MM.1S (cell line): ENCODE measurements around the gene LEMD2.

ENCODE experiments used
- DNase-seq: peaks from one replicate; pipeline ENCODE4 v3.0.0-alpha.2; 2015
- H2AFZ ChIP-seq: fragments of 300-600 bp; sonication (generic); 2 replicates; pipeline ENCODE4 v1.6.0; 2016; ENCODE audit warnings: antibody characterized with exemption, low read length
- H3F3A ChIP-seq: fragments of 300-600 bp; sonication (generic); 2 replicates; pipeline ENCODE4 v1.6.1; 2016; ENCODE audit warnings: mild to moderate bottlenecking, antibody characterized with exemption, low read length, moderate library complexity, mixed read lengths; ENCODE audit not compliant: insufficient read depth
- H3K27ac ChIP-seq: fragments of 300-600 bp; sonication (generic); 2 replicates; pipeline ENCODE4 v1.5.1; 2016; ENCODE audit warnings: mild to moderate bottlenecking, low read length
- H3K27me3 ChIP-seq: fragments of 300-600 bp; sonication (generic); replicated peaks from 2 replicates; pipeline ENCODE4 v1.6.0; 2016; ENCODE audit warnings: low read length; ENCODE audit not compliant: insufficient read depth
- H3K36me3 ChIP-seq: fragments of 300-600 bp; sonication (generic); replicated peaks from 2 replicates; pipeline ENCODE4 v1.6.1; 2016; ENCODE audit warnings: mild to moderate bottlenecking, low read length, mixed read lengths; ENCODE audit not compliant: insufficient read depth
- H3K4me1 ChIP-seq: fragments of 300-600 bp; sonication (generic); 2 replicates; pipeline ENCODE4 v1.6.1; 2016; ENCODE audit warnings: low read length, mixed read lengths
- H3K4me2 ChIP-seq: fragments of 300-600 bp; sonication (generic); 2 replicates; pipeline ENCODE4 v1.6.0; 2016; ENCODE audit warnings: low read depth, low read length
- H3K4me3 ChIP-seq: fragments of 300-600 bp; sonication (generic); 2 replicates; pipeline ENCODE4 v1.5.1; 2016; ENCODE audit warnings: low read length, mixed read lengths
- H3K79me2 ChIP-seq: fragments of 300-600 bp; sonication (generic); 2 replicates; pipeline ENCODE4 v1.6.1; 2016; ENCODE audit warnings: mixed run types, low read length, mixed read lengths
- H3K9ac ChIP-seq: fragments of 300-600 bp; sonication (generic); 2 replicates; pipeline ENCODE4 v1.6.1; 2016; ENCODE audit warnings: low read length, mixed read lengths
- H3K9me2 ChIP-seq: fragments of 300-600 bp; sonication (generic); replicated peaks from 2 replicates; pipeline ENCODE4 v1.6.1; 2016; ENCODE audit warnings: mild to moderate bottlenecking, low read length, mixed read lengths; ENCODE audit not compliant: insufficient read depth
- H3K9me3 ChIP-seq: fragments of 300-600 bp; sonication (generic); replicated peaks from 2 replicates; pipeline ENCODE4 v1.6.1; 2016; ENCODE audit warnings: mild to moderate bottlenecking, low read length, mixed read lengths; ENCODE audit not compliant: insufficient read depth
- H4K20me1 ChIP-seq: fragments of 300-600 bp; sonication (generic); 2 replicates; pipeline ENCODE4 v1.6.1; 2016; ENCODE audit warnings: mild to moderate bottlenecking, low read length, moderate library complexity, mixed read lengths; ENCODE audit not compliant: insufficient read depth
- EZH2 ChIP-seq: fragments of 300-600 bp; sonication (generic); optimal IDR thresholded peaks from 2 replicates; pipeline ENCODE3; 2017; ENCODE audit warnings: low read depth, mild to moderate bottlenecking, antibody characterized with exemption, low read length, mixed read lengths
- EZH2phosphoT487 ChIP-seq: fragments of 300-600 bp; sonication (generic); IDR thresholded peaks from 2 replicates; pipeline ENCODE4 v1.6.1; 2018; ENCODE audit warnings: antibody characterized with exemption, low read length
- TF ChIP-seq, protein P1 (sequence below): fragments of 300-600 bp; sonication (generic); IDR thresholded peaks from 2 replicates; pipeline ENCODE4 v1.5.1; 2016; ENCODE audit warnings: antibody characterized with exemption, low read length, mixed read lengths

LEMD2 gene

DNA sequence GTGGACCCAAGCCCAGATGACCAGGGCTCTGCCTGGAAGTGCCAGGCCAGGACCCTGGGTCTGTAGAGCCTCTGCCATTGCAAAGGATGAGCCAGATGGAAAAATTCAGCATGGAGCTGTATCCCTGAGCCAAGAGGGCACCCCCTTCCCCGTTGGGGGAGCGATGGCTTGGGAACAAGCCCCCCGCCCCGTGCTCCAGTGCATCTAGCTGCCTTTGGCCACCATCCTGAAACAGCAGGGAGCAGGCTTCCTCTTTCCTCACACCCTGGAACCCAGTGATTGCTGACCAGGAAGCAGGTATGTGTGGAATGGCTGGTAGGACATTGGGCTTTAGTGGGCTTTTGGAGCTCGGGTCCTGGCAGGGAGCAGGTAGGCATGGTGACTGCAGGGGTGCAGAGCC is 12.7 kb upstream of the LEMD2 start:
- Histone ChIP-seq H3K27ac (no peak overlapping the region), H3K36me3 (no peaks in the 10 kb centered on the region), H3K4me1 (0 out of 2 replicates have a peak, but pooled peaks cover 3% of the 10 kb centered on the region), H3K27me3 (peaks cover 66% of the 10 kb centered on the region), H4K20me1 (no peaks in the 10 kb centered on the region), H3K4me3 (no peak overlapping the region), H3K9ac (no peak overlapping the region), H3F3A (no peaks in the 10 kb centered on the region), H2AFZ (no peak overlapping the region), H3K9me3 (no peaks in the 10 kb centered on the region), H3K9me2 (no peaks in the 10 kb centered on the region), H3K79me2 (no peaks in the 10 kb centered on the region), H3K4me2 (no peak overlapping the region)
- DNase-seq: no peak
- TF ChIP-seq, protein P1, sequence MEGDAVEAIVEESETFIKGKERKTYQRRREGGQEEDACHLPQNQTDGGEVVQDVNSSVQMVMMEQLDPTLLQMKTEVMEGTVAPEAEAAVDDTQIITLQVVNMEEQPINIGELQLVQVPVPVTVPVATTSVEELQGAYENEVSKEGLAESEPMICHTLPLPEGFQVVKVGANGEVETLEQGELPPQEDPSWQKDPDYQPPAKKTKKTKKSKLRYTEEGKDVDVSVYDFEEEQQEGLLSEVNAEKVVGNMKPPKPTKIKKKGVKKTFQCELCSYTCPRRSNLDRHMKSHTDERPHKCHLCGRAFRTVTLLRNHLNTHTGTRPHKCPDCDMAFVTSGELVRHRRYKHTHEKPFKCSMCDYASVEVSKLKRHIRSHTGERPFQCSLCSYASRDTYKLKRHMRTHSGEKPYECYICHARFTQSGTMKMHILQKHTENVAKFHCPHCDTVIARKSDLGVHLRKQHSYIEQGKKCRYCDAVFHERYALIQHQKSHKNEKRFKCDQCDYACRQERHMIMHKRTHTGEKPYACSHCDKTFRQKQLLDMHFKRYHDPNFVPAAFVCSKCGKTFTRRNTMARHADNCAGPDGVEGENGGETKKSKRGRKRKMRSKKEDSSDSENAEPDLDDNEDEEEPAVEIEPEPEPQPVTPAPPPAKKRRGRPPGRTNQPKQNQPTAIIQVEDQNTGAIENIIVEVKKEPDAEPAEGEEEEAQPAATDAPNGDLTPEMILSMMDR: no peak
- TF ChIP-seq EZH2phosphoT487 (no peak), EZH2 (no peak)

DNA sequence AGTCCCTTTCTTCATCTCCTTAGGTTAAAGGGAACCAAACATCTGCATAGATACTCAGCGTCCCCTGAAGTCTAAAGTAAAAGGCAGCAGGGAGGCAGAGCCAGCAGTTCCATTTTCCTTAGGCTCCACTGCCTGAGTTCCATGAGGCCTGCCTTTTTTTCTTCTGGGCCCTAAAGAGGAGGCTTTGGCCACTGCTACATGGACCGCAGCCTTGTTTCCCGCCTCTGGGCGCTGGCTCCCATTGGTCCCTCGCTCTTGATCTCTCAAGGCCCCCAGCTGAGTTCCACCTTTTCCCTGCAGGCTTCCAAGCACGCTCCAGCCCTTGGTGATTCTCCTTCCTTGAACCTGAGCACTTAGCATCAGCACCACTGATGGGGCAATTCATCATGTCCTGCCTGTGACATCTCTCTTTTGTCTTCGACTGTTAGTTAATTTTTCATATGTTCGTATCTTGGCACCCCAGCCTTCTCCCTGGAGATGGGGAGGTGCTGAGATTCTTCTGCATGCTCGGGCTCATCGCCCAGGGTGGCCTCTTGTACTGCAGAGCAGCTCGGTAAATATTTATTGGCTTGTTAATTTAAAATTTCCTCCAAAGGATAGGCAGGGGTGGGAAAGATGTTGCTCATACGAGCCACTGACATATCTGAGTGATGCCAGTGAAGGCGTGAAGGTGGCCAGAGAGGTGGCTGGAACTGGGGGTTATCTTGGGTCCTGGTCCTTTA is 11.5 kb upstream of the LEMD2 start:
- no peak overlapping the region for H3K27ac ChIP-seq

DNA sequence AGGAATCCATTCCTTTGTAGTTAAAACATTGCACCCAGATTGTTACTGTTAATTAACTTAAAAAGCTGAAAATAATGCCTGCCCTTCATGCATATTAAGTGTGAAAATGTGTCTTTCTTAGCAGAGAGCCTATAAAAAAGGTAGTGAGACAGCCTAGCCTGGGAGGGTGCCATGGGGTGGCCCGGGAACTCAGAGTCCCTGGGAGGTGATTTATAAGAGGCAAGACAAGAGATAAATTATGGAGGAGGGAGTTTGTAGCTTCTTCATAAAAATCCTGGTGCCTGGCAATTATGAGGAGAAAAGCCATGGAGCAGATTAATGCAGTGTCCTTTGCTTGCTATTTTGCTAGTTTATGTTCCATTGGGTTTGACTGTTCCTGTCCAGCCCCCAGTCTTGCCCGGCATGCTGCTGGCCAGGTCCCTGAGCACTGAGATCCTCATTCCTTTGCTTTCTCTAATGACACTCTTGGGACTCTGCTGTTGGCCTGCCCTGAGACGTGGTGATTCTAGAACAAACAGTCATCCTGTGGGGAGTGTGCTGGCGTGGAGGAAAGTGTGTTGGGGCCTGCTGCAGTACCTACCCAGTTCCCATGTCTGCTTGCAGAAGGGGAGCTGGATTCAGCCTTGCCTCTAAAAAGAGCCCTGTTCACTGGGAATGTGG is 10.7 kb upstream of the LEMD2 start:
- TF ChIP-seq, protein P1: no peak
- 0 out of 2 replicates have a peak, but pooled peaks cover 3% of the 10 kb centered on the region for H3K4me1 ChIP-seq
- H3K9me3 ChIP-seq: no peaks in the 10 kb centered on the region
- no peaks in the 10 kb centered on the region for H3K79me2 ChIP-seq
- H3K4me3 ChIP-seq: no peak overlapping the region
- no peak overlapping the region for H2AFZ ChIP-seq
- no peak overlapping the region for H3K27ac ChIP-seq
- H3K9ac ChIP-seq: no peak overlapping the region
- no peak overlapping the region for H3K4me2 ChIP-seq
- DNase-seq: no peak
- no peaks in the 10 kb centered on the region for H3K9me2 ChIP-seq
- no peaks in the 10 kb centered on the region for H3F3A ChIP-seq
- no peaks in the 10 kb centered on the region for H3K36me3 ChIP-seq
- H4K20me1 ChIP-seq: no peaks in the 10 kb centered on the region
- H3K27me3 ChIP-seq: peaks cover 60% of the 10 kb centered on the region

More for the DNA sequence above, 11.5 kb upstream of the LEMD2 start:
- DNase-seq: no peak
- H3K9me2 ChIP-seq: no peaks in the 10 kb centered on the region
- H2AFZ ChIP-seq: no peak overlapping the region
- H3K4me1 ChIP-seq: 0 out of 2 replicates have a peak, but pooled peaks cover 3% of the 10 kb centered on the region
- H3K9ac ChIP-seq: no peak overlapping the region
- H3F3A ChIP-seq: no peaks in the 10 kb centered on the region
- H3K4me3 ChIP-seq: no peak overlapping the region
- H4K20me1 ChIP-seq: no peaks in the 10 kb centered on the region
- H3K79me2 ChIP-seq: no peaks in the 10 kb centered on the region
- H3K4me2 ChIP-seq: no peak overlapping the region
- no peaks in the 10 kb centered on the region for H3K9me3 ChIP-seq
- peaks cover 61% of the 10 kb centered on the region for H3K27me3 ChIP-seq
- TF ChIP-seq EZH2: no peak
- H3K36me3 ChIP-seq: no peaks in the 10 kb centered on the region

DNA sequence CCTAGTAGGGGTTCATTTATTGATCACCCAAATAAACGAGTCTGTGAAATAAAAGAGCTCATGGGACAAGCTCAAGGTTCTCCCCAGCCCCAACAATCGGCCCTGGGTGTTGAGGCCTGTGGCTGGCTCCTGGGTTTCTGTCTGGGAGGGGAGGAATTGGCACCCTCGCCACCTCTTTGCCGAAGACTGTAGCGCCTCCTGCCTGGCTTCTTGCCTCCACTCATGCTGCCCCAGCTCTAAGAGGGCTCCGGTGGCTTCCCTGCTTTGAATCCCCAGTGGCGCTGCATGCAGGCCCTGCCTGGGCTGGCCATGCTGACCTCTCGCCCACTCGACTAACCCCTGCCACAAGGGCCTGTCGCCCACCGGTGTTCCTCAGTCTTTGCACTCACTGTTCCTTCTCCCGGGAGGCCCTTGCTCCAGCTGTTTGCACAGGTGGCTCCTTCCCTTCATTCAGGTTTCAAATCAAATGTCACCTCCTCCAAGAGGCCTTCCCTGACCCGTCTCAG is 9.5 kb upstream of the LEMD2 start:
- H3K4me2 ChIP-seq: no peak overlapping the region
- H3K4me1 ChIP-seq: 0 out of 2 replicates have a peak, but pooled peaks cover 3% of the 10 kb centered on the region
- H3K36me3 ChIP-seq: no peaks in the 10 kb centered on the region
- TF ChIP-seq, protein P1: no peak
- TF ChIP-seq EZH2phosphoT487 (no peak), EZH2 (no peak)
- H2AFZ ChIP-seq: no peak overlapping the region
- DNase-seq: no peak
- H3K9me2 ChIP-seq: no peaks in the 10 kb centered on the region
- H4K20me1 ChIP-seq: no peaks in the 10 kb centered on the region
- no peak overlapping the region for H3K4me3 ChIP-seq
- no peak overlapping the region for H3K9ac ChIP-seq
- H3K79me2 ChIP-seq: no peaks in the 10 kb centered on the region
- H3K27ac ChIP-seq: no peak overlapping the region
- peaks cover 59% of the 10 kb centered on the region for H3K27me3 ChIP-seq
- no peaks in the 10 kb centered on the region for H3K9me3 ChIP-seq
- no peaks in the 10 kb centered on the region for H3F3A ChIP-seq
